ENCODE data around the gene FGD6. TPM values are rescaled to one million over a fixed set of nuclear protein-coding genes. Genes with fewer than 3 reads are reported as not detected.
A peak's percentile ranks its signal among the peaks of the same experiment; 100 is the strongest.

Gene FGD6
- polyA plus RNA-seq, 2 of the 4 experiments (the other 2 are of a cell fraction) = 15.5 to 48.0 TPM

DNA sequence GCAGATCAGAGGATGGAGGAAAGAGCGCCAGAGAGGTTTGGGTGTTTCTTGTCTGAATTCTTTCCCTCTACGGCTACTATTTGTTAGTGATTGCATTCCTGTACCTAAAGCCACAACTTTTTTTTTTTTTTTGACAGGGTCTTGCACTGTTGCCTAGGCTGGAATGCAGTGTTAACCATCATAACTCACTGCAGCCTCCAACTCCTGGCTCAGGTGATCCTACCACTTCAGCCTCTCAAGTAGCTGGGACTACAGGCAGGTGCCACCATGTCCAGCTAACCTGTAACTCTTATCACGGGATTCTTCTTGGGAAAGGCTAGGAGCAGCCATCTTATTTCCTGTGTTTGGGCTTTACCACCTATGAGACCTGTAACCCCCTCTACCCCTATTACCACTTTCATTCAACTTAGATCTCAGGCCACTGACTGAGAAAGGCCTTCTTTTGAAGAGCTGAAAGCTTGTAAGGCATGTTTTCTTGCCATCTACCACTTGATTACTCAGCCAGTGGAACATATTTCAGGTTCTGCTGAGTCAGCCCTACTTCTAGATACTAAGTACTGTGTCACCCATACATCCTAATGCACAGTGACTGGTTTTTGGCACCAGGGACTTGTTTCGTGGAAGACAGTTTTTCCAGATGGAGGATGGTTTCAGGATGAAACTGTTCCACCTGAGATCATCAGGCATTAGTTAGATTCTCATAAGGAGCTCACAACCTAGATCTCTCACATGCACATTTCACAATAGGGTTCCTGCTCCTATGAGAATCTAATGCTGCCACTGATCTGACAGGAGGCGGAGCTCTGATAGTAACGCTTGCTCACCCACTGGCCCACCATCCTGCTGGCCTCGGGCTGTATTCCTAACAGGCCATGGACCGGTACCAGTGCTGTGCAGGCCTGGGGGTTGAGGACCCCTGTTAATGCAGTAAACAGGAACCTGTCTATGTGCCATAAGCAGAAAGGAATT is 7.2 kb upstream of the FGD6 start:
- 91% methylated on average over 8 of the region's 8 CpGs for WGBS (ENCODE audit: missing lambda C conversion rate)
- Histone ChIP-seq H3K27ac (peak overlapping the region in 1 of 2 experiments; percentile 52; a peak in 3 of 6 replicates), H3K9me3 (no peaks in the 10 kb centered on the region), H3K4me3 (no peak overlapping the region), H3K4me2 (peak overlapping the region; percentile 4; the same call in 1 of the 3 replicates), H3K4me1 (peaks cover 74% of the 10 kb centered on the region)
- FAIRE-seq (no peak), ATAC-seq (peak in 1 of 2 experiments; percentile 37; a peak in 3 of 6 replicates), DNase-seq (ENCODE audit: low read depth in 1 of 2, low spot score in 1 of 2) (no peak)
- CTCF ChIA-PET = interaction anchor here (0.6 to 1.7 kb wide), 4 partner anchors 75 to 309 kb away, joined by 3 to 6 read pairs (median 3); no protein-coding TSS in a partner anchor
- TF ChIP-seq MYC (IDR thresholded peaks at IDR 0.05; ENCODE audit: borderline replicate concordance, low read length) = no peak
- TF ChIP-seq MAFK (IDR thresholded peaks at IDR 0.05; ENCODE audit: partially characterized antibody) = peak; percentile 98
- no peak for TF ChIP-seq POLR2AphosphoS2 (conservative IDR thresholded peaks at IDR 0.05; ENCODE audit: low read length)
- TF ChIP-seq CEBPB (IDR thresholded peaks at IDR 0.05) = no peak
- TF ChIP-seq, protein P1, sequence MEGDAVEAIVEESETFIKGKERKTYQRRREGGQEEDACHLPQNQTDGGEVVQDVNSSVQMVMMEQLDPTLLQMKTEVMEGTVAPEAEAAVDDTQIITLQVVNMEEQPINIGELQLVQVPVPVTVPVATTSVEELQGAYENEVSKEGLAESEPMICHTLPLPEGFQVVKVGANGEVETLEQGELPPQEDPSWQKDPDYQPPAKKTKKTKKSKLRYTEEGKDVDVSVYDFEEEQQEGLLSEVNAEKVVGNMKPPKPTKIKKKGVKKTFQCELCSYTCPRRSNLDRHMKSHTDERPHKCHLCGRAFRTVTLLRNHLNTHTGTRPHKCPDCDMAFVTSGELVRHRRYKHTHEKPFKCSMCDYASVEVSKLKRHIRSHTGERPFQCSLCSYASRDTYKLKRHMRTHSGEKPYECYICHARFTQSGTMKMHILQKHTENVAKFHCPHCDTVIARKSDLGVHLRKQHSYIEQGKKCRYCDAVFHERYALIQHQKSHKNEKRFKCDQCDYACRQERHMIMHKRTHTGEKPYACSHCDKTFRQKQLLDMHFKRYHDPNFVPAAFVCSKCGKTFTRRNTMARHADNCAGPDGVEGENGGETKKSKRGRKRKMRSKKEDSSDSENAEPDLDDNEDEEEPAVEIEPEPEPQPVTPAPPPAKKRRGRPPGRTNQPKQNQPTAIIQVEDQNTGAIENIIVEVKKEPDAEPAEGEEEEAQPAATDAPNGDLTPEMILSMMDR (IDR thresholded peaks at IDR 0.05) = no peak
- TF ChIP-seq HEYL (CRISPR knock-in tag; IDR thresholded peaks at IDR 0.05) = no peak
- POLR2A ChIA-PET = no interaction called here

DNA sequence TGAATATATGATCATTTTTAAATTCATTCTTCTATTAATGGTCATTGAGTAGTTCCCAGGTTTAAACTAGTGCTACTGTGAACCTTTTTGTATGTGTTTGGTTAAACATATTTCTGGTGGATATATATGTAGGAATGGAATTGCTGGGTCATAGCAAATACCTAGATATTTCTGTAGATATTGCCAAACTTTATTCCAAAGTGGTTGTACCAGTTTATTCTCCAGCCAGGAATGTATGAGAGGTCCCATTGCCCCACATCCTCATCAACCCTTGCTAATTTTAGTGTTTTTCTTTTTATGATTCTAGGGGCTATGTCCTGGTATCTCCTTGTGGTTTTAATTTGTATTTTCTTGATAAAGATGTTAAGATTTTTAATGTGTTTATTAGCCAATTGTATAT is 3.5 kb upstream of the FGD6 start:
- Histone ChIP-seq H3K27ac (peak overlapping the region in 1 of 2 experiments; percentile 9; a peak in 1 of 6 replicates), H3K9me3 (no peaks in the 10 kb centered on the region), H3K4me2 (peak overlapping the region; percentile 70), H3K4me3 (no peak overlapping the region), H3K4me1 (peaks cover 50% of the 10 kb centered on the region)
- ChIA-PET POLR2A (no interaction called here), CTCF (no interaction called here)
- TF ChIP-seq NPAS2 (CRISPR knock-in tag; IDR thresholded peaks at IDR 0.05; ENCODE audit: borderline replicate concordance) (no peak), TFCP2L1 (CRISPR knock-in tag; IDR thresholded peaks at IDR 0.05) (no peak), HDAC2 (IDR thresholded peaks at IDR 0.05) (no peak), CHD4 (IDR thresholded peaks at IDR 0.05; ENCODE audit: borderline replicate concordance) (no peak), FOSB (CRISPR knock-in tag; IDR thresholded peaks at IDR 0.05) (no peak), JUN (IDR thresholded peaks at IDR 0.05) (no peak), RFX5 (IDR thresholded peaks at IDR 0.05) (no peak), RARB (CRISPR knock-in tag; IDR thresholded peaks at IDR 0.05) (no peak), ZSCAN20 (CRISPR knock-in tag; IDR thresholded peaks at IDR 0.05) (no peak), ZC3H11A (IDR thresholded peaks at IDR 0.05) (no peak), NR3C1 (IDR thresholded peaks at IDR 0.05) (no peak), GATA3 (IDR thresholded peaks at IDR 0.05; ENCODE audit: borderline replicate concordance) (no peak), JUNB (IDR thresholded peaks at IDR 0.05) (no peak), SREBF2 (IDR thresholded peaks at IDR 0.05) (no peak)
- TF ChIP-seq, protein P2, sequence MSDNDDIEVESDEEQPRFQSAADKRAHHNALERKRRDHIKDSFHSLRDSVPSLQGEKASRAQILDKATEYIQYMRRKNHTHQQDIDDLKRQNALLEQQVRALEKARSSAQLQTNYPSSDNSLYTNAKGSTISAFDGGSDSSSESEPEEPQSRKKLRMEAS (IDR thresholded peaks at IDR 0.05) = no peak
- TF ChIP-seq, protein P3, sequence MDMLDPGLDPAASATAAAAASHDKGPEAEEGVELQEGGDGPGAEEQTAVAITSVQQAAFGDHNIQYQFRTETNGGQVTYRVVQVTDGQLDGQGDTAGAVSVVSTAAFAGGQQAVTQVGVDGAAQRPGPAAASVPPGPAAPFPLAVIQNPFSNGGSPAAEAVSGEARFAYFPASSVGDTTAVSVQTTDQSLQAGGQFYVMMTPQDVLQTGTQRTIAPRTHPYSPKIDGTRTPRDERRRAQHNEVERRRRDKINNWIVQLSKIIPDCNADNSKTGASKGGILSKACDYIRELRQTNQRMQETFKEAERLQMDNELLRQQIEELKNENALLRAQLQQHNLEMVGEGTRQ (IDR thresholded peaks at IDR 0.05) = no peak
- TF ChIP-seq, protein P1 (IDR thresholded peaks at IDR 0.05) = no peak
- DNase-seq (ENCODE audit: low read depth in 1 of 2, low spot score in 1 of 2) (no peak), FAIRE-seq (no peak), ATAC-seq (no peak)
